A549 (cell line): Measurements from ENCODE around the gene ATXN7L1. TPM values are rescaled to one million over a fixed set of nuclear protein-coding genes. Genes with fewer than 3 reads are reported as not detected.

ENCODE experiments used
- ATAC-seq, 2 experiments: fragments of 200-7000 bp in 1 of 2; fragments of >200 bp in 1 of 2; cut with Nextera tagmentation in 1 of 2; cut with Tn5 transposase in 1 of 2; 3 replicates each; pipeline versions ENCODE4 v1.8.0 to v1.9.1; 2018 to 2020; ENCODE audit warnings: mild to moderate bottlenecking in 1 of 2, moderate library complexity in 1 of 2
- CTCF ChIA-PET: fragments of 300-600 bp; sonication (Branson Sonifier 250); formaldehyde crosslinking; extraction: SDS; loops from one replicate; lab custom pipeline; 2021; ENCODE audit warnings: antibody characterized with exemption, inconsistent platforms; lab: Yijun Ruan, JAX
- POLR2A ChIA-PET: fragments of 350-600 bp; formaldehyde crosslinking; extraction: SDS; loops from one replicate; lab custom pipeline; 2021; ENCODE audit warnings: antibody characterized with exemption, inconsistent platforms; lab: Yijun Ruan, JAX
- DNase-seq, 2 experiments: peaks; one replicate each; pipeline versions ENCODE4 v3.0.0 to v3.0.0-alpha.2; 2011 to 2016; ENCODE audit warnings: low read depth in 1 of 2, low spot score in 1 of 2
- FAIRE-seq: peaks from 2 replicates; lab custom pipeline; 2011; peaks lifted over from hg19 to GRCh38; lab: Jason Lieb, UNC
- H3K27ac ChIP-seq, 2 experiments: fragments of >200 bp; sonication (Bioruptor Twin); formaldehyde crosslinking; 3 replicates each; pipeline ENCODE4 v1.5.1; 2016 to 2017
- H3K4me1 ChIP-seq: fragments of >200 bp; sonication (Bioruptor Twin); formaldehyde crosslinking; 3 replicates; pipeline ENCODE4 v1.6.1; 2016
- H3K4me2 ChIP-seq: fragments of >200 bp; sonication (Bioruptor Twin); formaldehyde crosslinking; 3 replicates; pipeline ENCODE4 v1.6.1; 2016
- H3K4me3 ChIP-seq: fragments of >200 bp; sonication (Bioruptor Twin); formaldehyde crosslinking; 3 replicates; pipeline ENCODE4 v1.5.1; 2016
- H3K9me3 ChIP-seq: fragments of >200 bp; sonication (Bioruptor Twin); formaldehyde crosslinking; 3 replicates; pipeline ENCODE4 v1.6.1; 2016
- BCL3 ChIP-seq: fragments of >200 bp; sonication (Bioruptor Twin); formaldehyde crosslinking; IDR thresholded peaks from 3 replicates; pipeline ENCODE4 v1.6.1; 2016
- CEBPB ChIP-seq, 2 experiments: fragments of >200 bp in 1 of 2; sonication (Bioruptor Twin) in 1 of 2; formaldehyde crosslinking in 1 of 2; IDR thresholded peaks; 2 replicates each; pipeline ENCODE4 v1.6.1; 2012 to 2016
- CHD2 ChIP-seq: fragments of 150-350 bp; IDR thresholded peaks from 2 replicates; pipeline ENCODE4 v1.6.1; 2014; ENCODE audit warnings: low read length; ENCODE audit not compliant: partially characterized antibody
- CTCF ChIP-seq: fragments of >200 bp; sonication (Bioruptor Twin); formaldehyde crosslinking; IDR thresholded peaks from 3 replicates; pipeline ENCODE4 v1.5.1; 2016
- EP300 ChIP-seq, 2 experiments: fragments of >200 bp; sonication (Bioruptor Twin); formaldehyde crosslinking; IDR thresholded peaks; 2 replicates in 1 of 2; 3 replicates in 1 of 2; pipeline ENCODE4 v1.6.1; 2016 to 2017
- HMGXB4 ChIP-seq: fragments of 250-450 bp; sonication (Bioruptor Pico); IDR thresholded peaks from 2 replicates; pipeline ENCODE4 v1.5.0; 2021; ENCODE audit warnings: mild to moderate bottlenecking, moderate library complexity, borderline replicate concordance
- HOXA7 ChIP-seq: fragments of 250-450 bp; sonication (Bioruptor Pico); IDR thresholded peaks from 2 replicates; pipeline ENCODE4 v1.5.0; 2020; ENCODE audit warnings: mild to moderate bottlenecking, moderate library complexity
- HOXB5 ChIP-seq: fragments of 250-450 bp; sonication (Bioruptor Pico); IDR thresholded peaks from 2 replicates; pipeline ENCODE4 v1.5.0; 2020; ENCODE audit warnings: mild to moderate bottlenecking, moderate library complexity
- MAFK ChIP-seq: fragments of 450-650 bp; IDR thresholded peaks from 2 replicates; pipeline ENCODE4 v1.6.1; 2014; ENCODE audit not compliant: partially characterized antibody
- MAZ ChIP-seq: fragments of 150-350 bp; IDR thresholded peaks from 2 replicates; pipeline ENCODE4 v1.6.1; 2014; ENCODE audit warnings: antibody characterized with exemption, low read depth, low read length, borderline replicate concordance
- MYC ChIP-seq: IDR thresholded peaks from 2 replicates; pipeline ENCODE4 v1.6.1; 2012; ENCODE audit warnings: mild to moderate bottlenecking, inconsistent platforms, low read length, improper control_type of control experiment, borderline replicate concordance
- NFE2L2 ChIP-seq: fragments of 150-350 bp; conservative IDR thresholded peaks from 2 replicates; pipeline ENCODE4 v1.6.1; 2014; ENCODE audit warnings: low read length
- RAD21 ChIP-seq, 2 experiments: fragments of >200 bp in 1 of 2; sonication (Bioruptor Twin) in 1 of 2; formaldehyde crosslinking in 1 of 2; IDR thresholded peaks in 1 of 2; conservative IDR thresholded peaks in 1 of 2; 2 replicates in 1 of 2; 3 replicates in 1 of 2; pipeline ENCODE4 v1.6.1; 2012 to 2018; ENCODE audit warnings: inconsistent platforms in 1 of 2
- RARB ChIP-seq: fragments of 250-450 bp; sonication (Bioruptor Pico); IDR thresholded peaks from 2 replicates; pipeline ENCODE4 v1.8.0; 2021; ENCODE audit warnings: mild to moderate bottlenecking, moderate library complexity
- RCOR1 ChIP-seq: fragments of 150-350 bp; IDR thresholded peaks from 2 replicates; pipeline ENCODE4 v1.6.1; 2014; ENCODE audit warnings: antibody characterized with exemption, low read length, low read depth
- RNF2 ChIP-seq: fragments of 200-600 bp; sonication (generic); IDR thresholded peaks from 2 replicates; pipeline ENCODE4 v1.6.1; 2016; ENCODE audit warnings: low read depth, mild to moderate bottlenecking, antibody characterized with exemption, moderate library complexity, borderline replicate concordance
- ZFP36 ChIP-seq: fragments of 450-650 bp; IDR thresholded peaks from 2 replicates; pipeline ENCODE4 v1.6.1; 2014; ENCODE audit warnings: borderline replicate concordance; ENCODE audit not compliant: partially characterized antibody
- ZSCAN20 ChIP-seq: fragments of 250-450 bp; sonication (Bioruptor Pico); IDR thresholded peaks from 2 replicates; pipeline ENCODE4 v1.8.0; 2022; ENCODE audit warnings: mild to moderate bottlenecking, moderate library complexity
- WGBS: methylation state at CpG from one replicate; pipeline ENCODE4 v1.1.6; 2017; ENCODE audit errors: missing lambda C conversion rate; 5-methylcytosine and 5-hydroxymethylcytosine counted together
- polyA plus RNA-seq, 4 experiments: library from polyadenylated mRNA; depleted of rRNA in 3 of 4; stranded (reverse); fragments of >200 nt; fragmentation: RNase III in 1 of 4; extraction: RNeasy Plus Mini Kit Qiagen cat#74134 plus additional on column Dnase treatment in 1 of 4; gene quantifications; 2 replicates in 3 of 4; 3 replicates in 1 of 4; pipeline ENCODE4 v1.2.3, GENCODE V29; 2011 to 2017
- TF ChIP-seq, protein P1 (sequence below): IDR thresholded peaks from 2 replicates; pipeline ENCODE4 v1.6.1; 2012
- TF ChIP-seq, protein P2 (sequence below): IDR thresholded peaks from 2 replicates; pipeline ENCODE4 v1.6.1; 2012

ATXN7L1 gene
- polyA plus RNA-seq, 2 of the 4 experiments (the other 2 are of a cell fraction), result 4.5 to 5.7 TPM

GRCh38 chr7:105917659-105918058 lies 41.3 kb upstream of the ATXN7L1 start:
- Histone ChIP-seq H3K4me2 (no peak overlapping the region), H3K4me3 (no peak overlapping the region), H3K4me1 (no peaks in the 10 kb centered on the region), H3K9me3 (no peaks in the 10 kb centered on the region), H3K27ac (no peak overlapping the region)
- ChIA-PET POLR2A (no interaction called here), CTCF (no interaction called here)
- ATAC-seq (no peak), DNase-seq (no peak), FAIRE-seq (no peak)
- TF ChIP-seq CTCF, result no peak
- no peak for TF ChIP-seq BCL3
- no peak for TF ChIP-seq HMGXB4 (CRISPR knock-in tag)
- TF ChIP-seq RARB (CRISPR knock-in tag), result no peak
- TF ChIP-seq MAFK, result no peak
- TF ChIP-seq RCOR1, result no peak
- TF ChIP-seq HOXA7 (CRISPR knock-in tag), result no peak
- no peak for TF ChIP-seq RAD21 (conservative IDR thresholded peaks at IDR 0.05 in 1 of 2, IDR thresholded peaks at IDR 0.05 in 1 of 2)
- TF ChIP-seq, protein P1, sequence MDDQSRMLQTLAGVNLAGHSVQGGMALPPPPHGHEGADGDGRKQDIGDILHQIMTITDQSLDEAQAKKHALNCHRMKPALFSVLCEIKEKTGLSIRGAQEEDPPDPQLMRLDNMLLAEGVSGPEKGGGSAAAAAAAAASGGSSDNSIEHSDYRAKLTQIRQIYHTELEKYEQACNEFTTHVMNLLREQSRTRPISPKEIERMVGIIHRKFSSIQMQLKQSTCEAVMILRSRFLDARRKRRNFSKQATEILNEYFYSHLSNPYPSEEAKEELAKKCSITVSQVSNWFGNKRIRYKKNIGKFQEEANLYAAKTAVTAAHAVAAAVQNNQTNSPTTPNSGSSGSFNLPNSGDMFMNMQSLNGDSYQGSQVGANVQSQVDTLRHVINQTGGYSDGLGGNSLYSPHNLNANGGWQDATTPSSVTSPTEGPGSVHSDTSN, result no peak
- TF ChIP-seq, protein P2, sequence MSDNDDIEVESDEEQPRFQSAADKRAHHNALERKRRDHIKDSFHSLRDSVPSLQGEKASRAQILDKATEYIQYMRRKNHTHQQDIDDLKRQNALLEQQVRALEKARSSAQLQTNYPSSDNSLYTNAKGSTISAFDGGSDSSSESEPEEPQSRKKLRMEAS, result no peak
- TF ChIP-seq MAZ, result no peak
- TF ChIP-seq MYC, result no peak
- no peak for TF ChIP-seq RNF2
- no peak for TF ChIP-seq CEBPB (IDR thresholded peaks at IDR 0.05)
- no peak for TF ChIP-seq EP300 (IDR thresholded peaks at IDR 0.05)
- no peak for TF ChIP-seq HOXB5 (CRISPR knock-in tag)
- no peak for TF ChIP-seq ZSCAN20 (CRISPR knock-in tag)
- TF ChIP-seq NFE2L2, result no peak
- 87% methylated on average over 2 of the region's 2 CpGs for WGBS

GRCh38 chr7:105916603-105917002 lies 40.2 kb upstream of the ATXN7L1 start:
- H3K4me2 ChIP-seq, result no peak overlapping the region
- TF ChIP-seq CEBPB (IDR thresholded peaks at IDR 0.05) (no peak), ZSCAN20 (CRISPR knock-in tag) (no peak), ZFP36 (no peak), CHD2 (no peak)
- ChIA-PET POLR2A (no interaction called here), CTCF (interaction anchor here (0.6 kb wide), 1 partner anchor 126 kb away, joined by 3 read pairs; no protein-coding TSS in a partner anchor)
- FAIRE-seq (no peak), DNase-seq (no peak), ATAC-seq (no peak)
- no peaks in the 10 kb centered on the region for H3K4me1 ChIP-seq
- no peak overlapping the region for H3K27ac ChIP-seq
- H3K4me3 ChIP-seq, result no peak overlapping the region
- no peaks in the 10 kb centered on the region for H3K9me3 ChIP-seq
- WGBS, result 86% methylated on average over 1 of the region's 1 CpG
